IMR-90 (cell line): ENCODE data around the gene SLC22A5.
A peak's percentile ranks its signal among the peaks of the same experiment; 100 is the strongest.

ENCODE experiments used
- MAFK ChIP-seq: IDR thresholded peaks from 2 replicates; pipeline ENCODE4 v1.6.1; 2012; ENCODE audit warnings: low read depth, low read length, improper control_type of control experiment
- RFX5 ChIP-seq: IDR thresholded peaks from 2 replicates; pipeline ENCODE4 v1.8.0; 2012; ENCODE audit warnings: low read depth, mild to moderate bottlenecking, low read length, moderate library complexity
- TF ChIP-seq, protein P1 (sequence below): conservative IDR thresholded peaks from 2 replicates; pipeline ENCODE4 v1.5.1; 2012; ENCODE audit warnings: mild to moderate bottlenecking, low read depth, low read length, improper control_type of control experiment

- TF ChIP-seq, protein P1, sequence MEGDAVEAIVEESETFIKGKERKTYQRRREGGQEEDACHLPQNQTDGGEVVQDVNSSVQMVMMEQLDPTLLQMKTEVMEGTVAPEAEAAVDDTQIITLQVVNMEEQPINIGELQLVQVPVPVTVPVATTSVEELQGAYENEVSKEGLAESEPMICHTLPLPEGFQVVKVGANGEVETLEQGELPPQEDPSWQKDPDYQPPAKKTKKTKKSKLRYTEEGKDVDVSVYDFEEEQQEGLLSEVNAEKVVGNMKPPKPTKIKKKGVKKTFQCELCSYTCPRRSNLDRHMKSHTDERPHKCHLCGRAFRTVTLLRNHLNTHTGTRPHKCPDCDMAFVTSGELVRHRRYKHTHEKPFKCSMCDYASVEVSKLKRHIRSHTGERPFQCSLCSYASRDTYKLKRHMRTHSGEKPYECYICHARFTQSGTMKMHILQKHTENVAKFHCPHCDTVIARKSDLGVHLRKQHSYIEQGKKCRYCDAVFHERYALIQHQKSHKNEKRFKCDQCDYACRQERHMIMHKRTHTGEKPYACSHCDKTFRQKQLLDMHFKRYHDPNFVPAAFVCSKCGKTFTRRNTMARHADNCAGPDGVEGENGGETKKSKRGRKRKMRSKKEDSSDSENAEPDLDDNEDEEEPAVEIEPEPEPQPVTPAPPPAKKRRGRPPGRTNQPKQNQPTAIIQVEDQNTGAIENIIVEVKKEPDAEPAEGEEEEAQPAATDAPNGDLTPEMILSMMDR: no peak
- TF ChIP-seq MAFK: peak; percentile 46
- no peak for TF ChIP-seq RFX5
These were observed 18.2 kb downstream of the SLC22A5 start for GRCh38 chr5:132387640-132388117.
